Stimulated activated memory B cell treated with anti-CD40 and anti-IgM and Interleukin-4, amounts not matched to agents 10 μg/mL and 1 μg/mL and 100 μg/mL, for 72 hours (primary cell): ENCODE results near the gene SBF2.
"Not testable (repeated sequence)": the region's sequence is repeated elsewhere in the genome, so short reads cannot be mapped to it uniquely, and the experiment has no call there.

Experiments used
- ATAC-seq: fragments of 150-1000 bp; cut with Tn5 transposase; 2 replicates; pipeline ENCODE4 v1.10.0; 2021
- H3K27ac Mint-ChIP-seq: one replicate; pipeline ENCODE4 v1.8.0; 2022; ENCODE audit warnings: mild to moderate bottlenecking, mixed read lengths
- H3K27me3 Mint-ChIP-seq: one replicate; pipeline ENCODE4 v1.8.0; 2022; ENCODE audit warnings: mixed read lengths
- H3K36me3 Mint-ChIP-seq: one replicate; pipeline ENCODE4 v1.8.0; 2022; ENCODE audit warnings: mixed read lengths
- H3K4me1 Mint-ChIP-seq: one replicate; pipeline ENCODE4 v1.8.0; 2022; ENCODE audit warnings: mixed read lengths
- H3K4me3 Mint-ChIP-seq: one replicate; pipeline ENCODE4 v1.8.0; 2022; ENCODE audit warnings: mild to moderate bottlenecking, moderate library complexity, mixed read lengths
- H3K9me3 Mint-ChIP-seq: one replicate; pipeline ENCODE4 v1.8.0; 2022; ENCODE audit warnings: mixed read lengths

Gene SBF2

GRCh38 chr11:10005955-10006525, 288.0 kb downstream of the SBF2 start:
- Mint-ChIP-seq H3K36me3 (peaks cover 6% of the 10 kb centered on the region), H3K4me3 (no peak overlapping the region), H3K27ac (no peak overlapping the region), H3K27me3 (no peaks in the 10 kb centered on the region), H3K9me3 (peaks cover 5% of the 10 kb centered on the region), H3K4me1 (no peaks in the 10 kb centered on the region)
- no peak for ATAC-seq

DNA sequence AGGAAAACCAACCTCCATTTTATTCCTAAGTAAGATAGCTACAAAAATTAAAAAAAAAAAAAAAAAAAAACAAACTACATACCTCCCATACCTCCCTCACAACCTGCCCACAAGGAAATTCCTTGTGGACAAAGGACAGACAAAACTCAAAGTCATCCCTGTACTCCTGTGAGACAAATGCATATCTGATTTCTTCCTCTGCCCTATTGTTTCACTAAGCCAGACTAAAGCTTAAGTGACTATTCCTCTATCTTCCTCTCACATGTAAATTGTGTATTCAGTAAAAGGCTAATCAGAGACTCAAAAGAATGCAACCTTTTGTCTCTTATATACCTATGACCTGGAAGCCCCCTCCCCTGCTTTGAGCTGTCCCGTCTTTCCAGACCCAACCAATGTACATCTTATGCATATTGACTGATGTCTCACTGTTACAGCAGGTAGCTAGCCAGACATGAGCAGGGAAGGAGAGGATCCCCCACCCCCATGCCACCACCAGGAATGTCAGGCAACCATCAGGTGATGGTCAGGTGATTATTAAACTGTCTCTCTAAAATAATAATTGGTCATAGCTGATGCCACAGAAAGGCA, 289.4 kb downstream of the SBF2 start:
- H3K4me1 Mint-ChIP-seq = no peaks in the 10 kb centered on the region
- no peak overlapping the region for H3K27ac Mint-ChIP-seq
- H3K9me3 Mint-ChIP-seq = no peaks in the 10 kb centered on the region
- no peaks in the 10 kb centered on the region for H3K36me3 Mint-ChIP-seq
- no peak overlapping the region for H3K4me3 Mint-ChIP-seq
- no peak for ATAC-seq
- H3K27me3 Mint-ChIP-seq = no peaks in the 10 kb centered on the region

- no peaks in the 10 kb centered on the region for H3K4me1 Mint-ChIP-seq
- H3K9me3 Mint-ChIP-seq = no peaks in the 10 kb centered on the region
- H3K4me3 Mint-ChIP-seq = no peak overlapping the region
- no peaks in the 10 kb centered on the region for H3K27me3 Mint-ChIP-seq
- H3K36me3 Mint-ChIP-seq = peaks cover 8% of the 10 kb centered on the region
- H3K27ac Mint-ChIP-seq = no peak overlapping the region
- ATAC-seq = no peak
Measured at GRCh38 chr11:10002221-10002620, 291.8 kb downstream of the SBF2 start.

DNA sequence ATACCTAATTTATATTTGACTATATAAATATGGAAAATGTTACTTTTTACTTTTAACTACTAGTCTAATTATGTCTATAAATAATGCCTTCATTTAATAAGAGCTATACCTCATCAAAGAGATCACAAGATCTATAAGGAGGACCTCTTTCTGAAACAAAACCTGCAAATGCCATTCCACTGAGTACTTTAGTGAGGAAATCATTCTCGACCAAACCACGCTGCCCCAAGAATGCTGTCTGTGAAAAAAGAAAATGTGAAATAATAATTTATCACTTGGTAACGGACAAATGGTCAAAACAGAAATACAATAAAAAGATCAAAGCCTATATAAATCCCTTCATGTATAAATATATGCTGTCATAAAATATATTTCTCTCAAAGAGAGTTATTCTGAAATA, 301.7 kb downstream of the SBF2 start:
- no peak overlapping the region for H3K27ac Mint-ChIP-seq
- H3K27me3 Mint-ChIP-seq = no peaks in the 10 kb centered on the region
- peaks cover 13% of the 10 kb centered on the region for H3K4me1 Mint-ChIP-seq
- no peak for ATAC-seq
- no peaks in the 10 kb centered on the region for H3K9me3 Mint-ChIP-seq
- H3K4me3 Mint-ChIP-seq = no peak overlapping the region
- peaks cover 8% of the 10 kb centered on the region for H3K36me3 Mint-ChIP-seq

- H3K27me3 Mint-ChIP-seq = no peaks in the 10 kb centered on the region
- H3K9me3 Mint-ChIP-seq = peaks cover 2% of the 10 kb centered on the region
- H3K4me1 Mint-ChIP-seq = peaks cover 31% of the 10 kb centered on the region
- peaks cover 9% of the 10 kb centered on the region for H3K36me3 Mint-ChIP-seq
- no peak for ATAC-seq
- peak overlapping the region; percentile 18 for H3K27ac Mint-ChIP-seq
- no peak overlapping the region for H3K4me3 Mint-ChIP-seq
Measured at GRCh38 chr11:9990221-9990973, 303.6 kb downstream of the SBF2 start.

- not testable (repeated sequence) for H3K9me3 Mint-ChIP-seq, ATAC-seq, H3K27me3 Mint-ChIP-seq
- H3K4me1 Mint-ChIP-seq = peaks cover 50% of the 10 kb centered on the region
- H3K36me3 Mint-ChIP-seq = peaks cover 37% of the 10 kb centered on the region
- H3K27ac Mint-ChIP-seq = peak overlapping the region; percentile 78
- peak overlapping the region; percentile 18 for H3K4me3 Mint-ChIP-seq
Measured at GRCh38 chr11:9987303-9987702, 306.7 kb downstream of the SBF2 start.

DNA sequence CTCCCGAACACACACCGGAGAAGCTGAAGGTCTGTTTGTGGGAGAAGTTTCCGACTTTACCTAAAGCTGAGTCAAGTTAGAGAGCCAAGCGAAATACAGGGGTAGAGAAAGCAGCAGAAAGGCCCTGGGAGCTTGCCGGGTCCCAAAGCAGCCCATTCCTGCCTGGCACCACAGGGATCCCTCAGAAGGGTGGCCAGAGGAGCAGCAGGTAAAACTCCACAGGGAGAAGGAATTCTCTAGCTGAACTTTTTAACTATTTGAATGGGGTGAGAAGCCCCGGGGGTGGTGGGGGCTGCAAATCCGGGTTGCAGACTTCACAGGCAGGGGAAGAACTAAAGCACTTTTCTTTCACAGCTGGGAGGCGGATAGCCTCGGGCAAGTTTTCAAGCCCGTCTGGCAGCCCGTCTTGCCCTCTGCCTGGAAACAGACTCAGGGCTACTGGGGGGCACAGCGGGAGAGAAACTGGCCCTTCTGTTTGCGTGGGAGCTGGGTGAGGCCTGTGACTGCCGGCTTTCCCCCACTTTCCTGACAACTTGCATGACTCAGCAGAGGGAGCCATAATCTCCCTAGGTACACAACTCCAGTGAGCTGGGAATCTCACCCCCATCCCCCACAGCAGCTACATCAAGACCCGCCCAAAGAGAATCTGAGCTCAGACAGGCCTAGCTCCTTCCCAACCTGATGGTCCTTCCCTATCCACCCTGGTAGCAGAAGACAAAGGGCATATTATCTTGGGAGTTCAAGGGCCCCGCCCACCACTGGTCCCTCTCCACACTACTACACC, 311.0 kb downstream of the SBF2 start:
- H3K4me3 Mint-ChIP-seq = no peak overlapping the region
- H3K36me3 Mint-ChIP-seq = peaks cover 37% of the 10 kb centered on the region
- H3K27ac Mint-ChIP-seq = peak overlapping the region; percentile 28
- peaks cover 44% of the 10 kb centered on the region for H3K4me1 Mint-ChIP-seq
- ATAC-seq = no peak
- peaks cover 2% of the 10 kb centered on the region for H3K9me3 Mint-ChIP-seq
- no peaks in the 10 kb centered on the region for H3K27me3 Mint-ChIP-seq

DNA sequence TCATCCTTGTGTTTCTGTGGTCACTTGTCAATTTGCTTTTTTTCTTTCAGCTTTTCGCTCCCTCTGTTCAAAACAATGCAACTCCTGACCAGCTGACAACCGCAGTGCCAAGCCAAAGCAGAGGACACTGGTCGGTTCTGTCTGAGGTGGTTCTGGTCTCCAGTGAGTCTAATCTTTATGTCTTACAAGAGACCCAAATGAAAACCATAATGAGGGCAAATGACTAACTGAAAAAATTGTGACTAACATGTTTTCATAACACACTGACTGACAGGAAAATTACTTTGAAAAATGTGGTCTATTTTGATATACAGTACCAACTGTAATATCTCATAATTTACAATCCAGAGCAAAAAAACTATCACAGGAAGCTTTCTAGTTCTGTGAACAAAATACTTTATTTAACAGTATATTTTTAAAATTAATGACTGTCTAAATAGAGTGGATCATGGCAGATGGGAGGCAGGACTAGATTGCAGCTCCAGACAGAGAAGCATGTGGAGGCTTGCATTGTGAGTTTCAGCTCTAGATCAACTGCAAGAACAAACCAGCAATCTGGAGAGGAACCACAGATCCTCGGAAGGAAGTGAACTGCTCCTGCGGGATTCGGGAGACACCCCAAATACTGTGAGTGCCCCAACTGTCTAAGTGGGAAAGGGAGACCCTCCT, 311.8 kb downstream of the SBF2 start:
- Mint-ChIP-seq H3K4me3 (no peak overlapping the region), H3K27me3 (no peaks in the 10 kb centered on the region), H3K27ac (no peak overlapping the region), H3K9me3 (peaks cover 2% of the 10 kb centered on the region), H3K36me3 (peaks cover 37% of the 10 kb centered on the region), H3K4me1 (peaks cover 36% of the 10 kb centered on the region)
- ATAC-seq = no peak

- Mint-ChIP-seq H3K36me3 (peaks cover 37% of the 10 kb centered on the region), H3K4me3 (no peak overlapping the region), H3K4me1 (peaks cover 23% of the 10 kb centered on the region), H3K27me3 (no peaks in the 10 kb centered on the region), H3K27ac (no peak overlapping the region), H3K9me3 (no peaks in the 10 kb centered on the region)
- ATAC-seq = no peak
Measured at GRCh38 chr11:9980931-9981330, 313.1 kb downstream of the SBF2 start.

GRCh38 chr11:9977554-9977953, 316.5 kb downstream of the SBF2 start:
- Mint-ChIP-seq H3K27ac (no peak overlapping the region), H3K36me3 (peaks cover 10% of the 10 kb centered on the region), H3K4me1 (no peaks in the 10 kb centered on the region), H3K4me3 (no peak overlapping the region), H3K9me3 (no peaks in the 10 kb centered on the region), H3K27me3 (no peaks in the 10 kb centered on the region)
- ATAC-seq = no peak

GRCh38 chr11:9974375-9974774, 319.6 kb downstream of the SBF2 start:
- no peak for ATAC-seq
- Mint-ChIP-seq H3K36me3 (no peaks in the 10 kb centered on the region), H3K27me3 (no peaks in the 10 kb centered on the region), H3K4me1 (no peaks in the 10 kb centered on the region), H3K4me3 (no peak overlapping the region), H3K9me3 (no peaks in the 10 kb centered on the region), H3K27ac (no peak overlapping the region)

GRCh38 chr11:9973921-9974320, 320.1 kb downstream of the SBF2 start:
- no peak for ATAC-seq
- no peak overlapping the region for H3K4me3 Mint-ChIP-seq
- H3K36me3 Mint-ChIP-seq = no peaks in the 10 kb centered on the region
- H3K4me1 Mint-ChIP-seq = no peaks in the 10 kb centered on the region
- no peak overlapping the region for H3K27ac Mint-ChIP-seq
- H3K9me3 Mint-ChIP-seq = no peaks in the 10 kb centered on the region
- H3K27me3 Mint-ChIP-seq = no peaks in the 10 kb centered on the region

- Mint-ChIP-seq H3K4me1 (no peaks in the 10 kb centered on the region), H3K36me3 (no peaks in the 10 kb centered on the region), H3K27me3 (no peaks in the 10 kb centered on the region), H3K4me3 (no peak overlapping the region), H3K9me3 (no peaks in the 10 kb centered on the region), H3K27ac (no peak overlapping the region)
- peak; percentile 73 for ATAC-seq
Measured at GRCh38 chr11:9972989-9973388, 321.0 kb downstream of the SBF2 start.

GRCh38 chr11:9971894-9972293, 322.1 kb downstream of the SBF2 start:
- no peak overlapping the region for H3K4me3 Mint-ChIP-seq
- no peaks in the 10 kb centered on the region for H3K27me3 Mint-ChIP-seq
- H3K9me3 Mint-ChIP-seq = no peaks in the 10 kb centered on the region

DNA sequence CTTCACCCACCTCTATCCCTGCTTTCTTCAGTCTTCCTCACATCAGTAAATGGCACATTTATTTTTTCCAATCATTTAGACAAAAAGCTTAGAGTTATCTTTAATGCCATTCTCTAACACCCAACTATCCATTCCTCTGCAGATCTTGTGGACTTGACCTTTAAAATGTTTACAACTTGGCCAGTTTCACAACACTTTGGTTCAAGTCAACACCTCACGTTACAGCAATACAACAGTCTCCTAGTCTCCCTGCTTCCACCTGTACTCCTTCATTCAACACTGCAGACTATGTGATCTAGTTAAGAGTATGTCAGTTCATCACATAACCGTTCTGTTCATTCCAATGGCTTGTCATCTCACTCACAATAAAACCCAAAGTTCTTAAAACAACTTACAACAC, 325.0 kb downstream of the SBF2 start:
- no peaks in the 10 kb centered on the region for H3K27me3 Mint-ChIP-seq
- H3K27ac Mint-ChIP-seq = no peak overlapping the region
- no peaks in the 10 kb centered on the region for H3K9me3 Mint-ChIP-seq
- H3K36me3 Mint-ChIP-seq = no peaks in the 10 kb centered on the region
- no peak overlapping the region for H3K4me3 Mint-ChIP-seq
- no peak for ATAC-seq
- H3K4me1 Mint-ChIP-seq = no peaks in the 10 kb centered on the region

More at GRCh38 chr11:9971894-9972293, 322.1 kb downstream of the SBF2 start:
- ATAC-seq = no peak
- H3K4me1 Mint-ChIP-seq = no peaks in the 10 kb centered on the region
- H3K27ac Mint-ChIP-seq = no peak overlapping the region
- H3K36me3 Mint-ChIP-seq = no peaks in the 10 kb centered on the region
